Measurements from ENCODE around the gene ZNF546. TPM values are rescaled to one million over a fixed set of nuclear protein-coding genes. Genes with fewer than 3 reads are reported as not detected.

ZNF546 gene
- 1.7 and 5.2 TPM in 2 replicates for total RNA-seq

DNA sequence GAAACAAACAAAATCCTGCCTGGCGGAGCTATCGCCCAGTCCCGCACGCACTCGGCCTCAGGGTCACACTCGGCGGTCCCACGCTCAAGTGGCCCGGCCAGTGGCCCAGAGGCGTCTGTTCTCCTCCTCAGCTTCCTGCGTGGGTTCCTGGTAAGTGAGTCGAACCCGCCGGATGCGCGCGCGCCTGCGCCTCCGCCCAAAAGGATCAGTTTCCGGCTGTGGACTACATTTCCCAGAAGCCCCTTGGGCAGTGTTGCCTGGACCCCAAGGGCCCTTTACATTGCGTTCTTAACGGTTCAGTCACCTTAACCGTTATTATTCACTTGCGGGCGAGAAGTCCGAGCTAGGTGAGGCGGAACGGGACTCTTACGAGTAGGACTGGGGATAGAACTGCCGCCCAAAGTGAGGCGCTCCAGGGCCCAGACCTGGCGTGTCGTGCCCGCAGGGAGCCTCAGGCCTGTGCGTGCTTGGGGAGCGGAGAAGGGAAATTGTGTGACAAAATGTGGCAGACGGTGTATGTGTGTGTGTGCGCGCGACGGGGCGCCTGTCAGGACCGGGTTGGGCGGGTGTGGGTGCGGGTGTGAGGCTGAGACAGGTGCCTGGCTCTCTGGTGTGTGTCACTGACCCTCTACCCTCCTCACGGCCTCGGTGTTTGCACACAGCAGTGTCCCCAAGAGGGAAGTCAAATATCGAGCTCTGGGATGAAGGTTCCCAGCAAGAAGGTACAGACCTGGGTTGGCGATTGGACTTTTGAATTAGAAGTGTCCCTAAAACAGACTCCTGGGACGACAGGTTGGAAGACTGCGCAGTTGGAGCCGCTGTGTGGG, at the start of gene ZNF546:
Gene ZNF546, plus strand, starts transcription at position 250 of the 827 bp plus-strand sequence. CDS start 1,267 bp downstream, outside the sequence.

DNA sequence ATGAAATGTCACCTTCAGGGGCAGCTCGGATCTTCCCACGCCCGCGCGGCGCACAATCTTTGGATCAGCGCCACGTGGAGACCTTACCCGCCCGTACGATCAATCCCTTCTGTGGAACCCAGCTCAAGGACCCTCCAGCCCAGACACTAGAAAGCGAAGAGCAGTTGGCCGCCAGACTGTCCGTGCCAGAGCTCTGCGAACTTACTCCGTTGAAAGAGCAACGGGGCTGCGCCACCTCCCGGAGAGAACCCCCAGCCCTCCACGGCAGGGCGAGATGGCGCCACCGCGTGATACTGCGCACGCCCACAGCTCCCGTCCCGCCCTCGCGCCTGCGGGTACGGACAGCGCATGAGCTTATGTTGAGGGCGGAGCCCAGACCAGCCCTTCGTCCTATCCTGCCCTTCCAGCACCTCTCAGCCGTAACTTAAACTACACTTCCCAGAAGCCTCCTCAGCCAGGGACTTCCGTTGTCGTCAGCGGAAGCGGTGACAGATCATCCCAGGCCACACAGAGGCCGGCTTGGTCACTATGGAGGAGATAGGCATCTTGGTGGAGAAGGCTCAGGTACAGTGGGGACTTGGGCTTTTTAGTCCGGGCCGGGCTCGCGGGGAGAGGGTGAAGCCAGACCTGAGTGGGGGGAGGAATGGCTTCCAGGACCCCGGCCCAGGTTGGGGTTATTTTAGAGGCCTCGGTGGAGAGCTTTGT, 26.0 kb upstream of the ZNF546 start, which contains the start of gene PSMC4:
Gene PSMC4, plus strand, starts transcription at position 491 of the 705 bp plus-strand sequence. Its CDS starts 38 bp downstream, at position 529.

DNA sequence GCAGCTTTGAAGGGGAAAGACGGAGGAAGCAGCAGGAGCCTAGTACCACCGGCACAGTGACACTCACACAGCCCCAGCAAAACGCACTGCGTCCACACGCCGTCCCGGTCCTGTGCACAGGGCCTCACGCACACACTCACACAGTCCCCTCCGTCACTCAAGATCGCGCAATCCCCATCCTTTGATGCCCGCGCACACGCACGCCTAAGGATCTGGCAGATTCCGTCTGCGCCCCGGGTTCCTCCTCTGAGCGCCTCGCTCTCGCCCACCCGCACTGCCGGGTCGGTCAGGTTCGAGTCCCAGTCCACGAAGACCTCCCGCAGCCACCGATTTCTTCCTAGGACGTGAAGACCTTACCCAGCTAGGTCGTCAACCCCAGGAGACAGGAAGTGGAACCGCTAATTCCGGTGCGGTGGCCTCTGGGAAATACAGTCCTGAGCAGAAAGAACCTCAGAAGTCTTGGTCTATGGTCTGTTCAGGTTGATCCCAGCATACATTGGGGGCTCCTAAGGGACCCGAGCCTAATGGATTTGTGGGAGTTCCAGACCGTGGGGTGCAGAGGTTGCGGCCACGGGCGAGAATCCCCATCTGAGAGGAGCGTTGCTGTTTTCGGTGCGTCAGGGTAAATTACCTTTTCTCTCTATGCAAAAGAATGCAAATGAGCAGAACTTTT, 59.1 kb downstream of the ZNF546 start, which contains the start of gene ZNF780B:
Gene ZNF780B, minus strand, starts transcription at position 400 of the 673 bp plus-strand sequence. CDS start 5,899 bp downstream, outside the sequence.

Other genes starting within 250 kb of the ZNF546 start
- gene LEUTX, start 218.2 kb upstream of the ZNF546 start, total RNA-seq: not detected in 2 replicates
- 11.7 and 16.8 TPM in 2 replicates for gene DYRK1B, start 162.9 kb upstream of the ZNF546 start, total RNA-seq
- 163 and 170 TPM in 2 replicates for gene FBL, start 150.7 kb upstream of the ZNF546 start, total RNA-seq
- not detected in 2 replicates for gene FCGBP, start 62.4 kb upstream of the ZNF546 start, total RNA-seq
- 136 and 151 TPM in 2 replicates for gene PSMC4, start 25.9 kb upstream of the ZNF546 start, total RNA-seq
- 3.8 and 7.3 TPM in 2 replicates for gene ZNF780B, start 59.2 kb downstream of the ZNF546 start, total RNA-seq
- gene ZNF780A, start 93.9 kb downstream of the ZNF546 start, total RNA-seq: 2.8 and 6.7 TPM in 2 replicates
- 4.3 and 7.0 TPM in 2 replicates for gene MAP3K10, start 194.4 kb downstream of the ZNF546 start, total RNA-seq
- gene TTC9B, start 221.3 kb downstream of the ZNF546 start, total RNA-seq: not detected in 2 replicates
- 0.13 TPM in 1 of 2 replicates, not detected in the other for gene CCNP, start 229.6 kb downstream of the ZNF546 start, total RNA-seq

Data from mammary microvascular endothelial cell (primary cell).